ENCODE data around the gene NPAS1. TPM values are rescaled to one million over a fixed set of nuclear protein-coding genes. Genes with fewer than 3 reads are reported as not detected.
"Not testable (repeated sequence)": the region's sequence is repeated elsewhere in the genome, so short reads cannot be mapped to it uniquely, and the experiment has no call there.

NPAS1 gene
- total and polyA plus RNA-seq, 2 experiments from 2014 or later, result 0.23 to 4.5 TPM

- no peaks in the 10 kb centered on the region for H3K27me3 ChIP-seq
- H3K27ac ChIP-seq, result peak overlapping the region; percentile 35
- H3K36me3 ChIP-seq (replicated peaks; ENCODE audit: insufficient read depth, low read depth), result no peaks in the 10 kb centered on the region
- H3K4me3 ChIP-seq, result peak overlapping the region; percentile 65
- no peak for TF ChIP-seq CTCF (IDR thresholded peaks at IDR 0.05; ENCODE audit: poor library complexity)
- no peak for TF ChIP-seq EZH2phosphoT487 (IDR thresholded peaks at IDR 0.05; ENCODE audit: low read depth, severe bottlenecking, unreplicated experiment)
- no peak for TF ChIP-seq EZH2 (IDR thresholded peaks at IDR 0.05; ENCODE audit: borderline replicate concordance)
- peak; percentile 92 for DNase-seq (ENCODE audit: low spot score)
- no peaks in the 10 kb centered on the region for H3K4me1 ChIP-seq (ENCODE audit: insufficient read depth)
- H3K9me2 ChIP-seq (replicated peaks; ENCODE audit: insufficient read depth), result no peaks in the 10 kb centered on the region
- 4% methylated on average over 31 of the region's 42 CpGs for WGBS (ENCODE audit: low lambda C conversion rate, missing lambda C conversion rate)
- H4K20me1 ChIP-seq (ENCODE audit: insufficient read depth, poor library complexity, severe bottlenecking), result no peaks in the 10 kb centered on the region
- peaks cover 9% of the 10 kb centered on the region for H3K79me2 ChIP-seq
- peak overlapping the region; percentile 59 for H2AFZ ChIP-seq
- peak overlapping the region; percentile 91 for H3K4me2 ChIP-seq
- no peaks in the 10 kb centered on the region for H3K9me3 ChIP-seq (ENCODE audit: low read depth)
Measured at GRCh38 chr19:47047763-47048405, 28.2 kb downstream of the NPAS1 start.

GRCh38 chr19:47049307-47049700, 29.7 kb downstream of the NPAS1 start:
- H3K4me2 ChIP-seq, result peak overlapping the region; percentile 64
- no peak for TF ChIP-seq EZH2 (IDR thresholded peaks at IDR 0.05; ENCODE audit: borderline replicate concordance)
- TF ChIP-seq EZH2phosphoT487 (IDR thresholded peaks at IDR 0.05; ENCODE audit: low read depth, severe bottlenecking, unreplicated experiment), result no peak
- TF ChIP-seq CTCF (IDR thresholded peaks at IDR 0.05; ENCODE audit: poor library complexity), result no peak
- 47% methylated on average over 9 of the region's 9 CpGs for WGBS (ENCODE audit: low lambda C conversion rate, missing lambda C conversion rate)
- peaks cover 9% of the 10 kb centered on the region for H3K79me2 ChIP-seq
- no peaks in the 10 kb centered on the region for H3K9me2 ChIP-seq (replicated peaks; ENCODE audit: insufficient read depth)
- H3K27me3 ChIP-seq, result no peaks in the 10 kb centered on the region
- no peak overlapping the region for H3K4me3 ChIP-seq
- peak overlapping the region; percentile 42 for H2AFZ ChIP-seq
- no peaks in the 10 kb centered on the region for H3K4me1 ChIP-seq (ENCODE audit: insufficient read depth)
- no peak overlapping the region for H3K27ac ChIP-seq
- no peaks in the 10 kb centered on the region for H3K9me3 ChIP-seq (ENCODE audit: low read depth)
- DNase-seq (ENCODE audit: low spot score), result peak; percentile 34
- H4K20me1 ChIP-seq (ENCODE audit: insufficient read depth, poor library complexity, severe bottlenecking), result no peaks in the 10 kb centered on the region
- H3K36me3 ChIP-seq (replicated peaks; ENCODE audit: insufficient read depth, low read depth), result no peaks in the 10 kb centered on the region

- not testable (repeated sequence) for H3K9me2 ChIP-seq (replicated peaks; ENCODE audit: insufficient read depth); H3K9me3 ChIP-seq (ENCODE audit: low read depth); H3K27ac ChIP-seq; H3K79me2 ChIP-seq; H3K4me1 ChIP-seq (ENCODE audit: insufficient read depth); H2AFZ ChIP-seq; H3K36me3 ChIP-seq (replicated peaks; ENCODE audit: insufficient read depth, low read depth); H3K4me2 ChIP-seq; H3K4me3 ChIP-seq; DNase-seq (ENCODE audit: low spot score); H3K27me3 ChIP-seq; H4K20me1 ChIP-seq (ENCODE audit: insufficient read depth, poor library complexity, severe bottlenecking)
- WGBS (ENCODE audit: low lambda C conversion rate, missing lambda C conversion rate), result 42% methylated on average over 3 of the region's 3 CpGs
Measured at GRCh38 chr19:47050562-47050961, 30.9 kb downstream of the NPAS1 start.

GRCh38 chr19:47056411-47056810, 36.8 kb downstream of the NPAS1 start:
- 36% methylated on average over 4 of the region's 5 CpGs for WGBS (ENCODE audit: low lambda C conversion rate, missing lambda C conversion rate)
- DNase-seq (ENCODE audit: low spot score), result no peak
- H3K9me2 ChIP-seq (replicated peaks; ENCODE audit: insufficient read depth), result no peaks in the 10 kb centered on the region
- H3K36me3 ChIP-seq (replicated peaks; ENCODE audit: insufficient read depth, low read depth), result no peaks in the 10 kb centered on the region
- H3K79me2 ChIP-seq, result no peaks in the 10 kb centered on the region
- peak overlapping the region; percentile 46 for H3K4me2 ChIP-seq
- no peak overlapping the region for H3K4me3 ChIP-seq
- TF ChIP-seq EZH2phosphoT487 (IDR thresholded peaks at IDR 0.05; ENCODE audit: low read depth, severe bottlenecking, unreplicated experiment), result no peak
- no peaks in the 10 kb centered on the region for H4K20me1 ChIP-seq (ENCODE audit: insufficient read depth, poor library complexity, severe bottlenecking)
- peaks cover 26% of the 10 kb centered on the region for H3K4me1 ChIP-seq (ENCODE audit: insufficient read depth)
- no peak overlapping the region for H2AFZ ChIP-seq
- H3K27ac ChIP-seq, result peak overlapping the region; percentile 34
- H3K9me3 ChIP-seq (ENCODE audit: low read depth), result no peaks in the 10 kb centered on the region
- H3K27me3 ChIP-seq, result no peaks in the 10 kb centered on the region
